SU-DHL-6 (cell line): Measurements from ENCODE around the gene TRDN.

Experiments
- CTCF ChIP-seq: fragments of 200-600 bp; sonication (generic); IDR thresholded peaks from one replicate; pipeline ENCODE4 v1.5.1; 2017; ENCODE audit warnings: antibody characterized with exemption, mild to moderate bottlenecking, low read length, moderate library complexity; ENCODE audit not compliant: insufficient read depth, poor library complexity, severe bottlenecking
- EZH2phosphoT487 ChIP-seq: fragments of 200-600 bp; sonication (generic), shearing (Covaris generic); conservative IDR thresholded peaks from 2 replicates; pipeline ENCODE4 v1.6.1; 2018; ENCODE audit warnings: mild to moderate bottlenecking, antibody characterized with exemption, low read length, moderate library complexity, mixed read lengths

- TF ChIP-seq CTCF (no peak), EZH2phosphoT487 (no peak)
These were observed 47.4 kb downstream of the TRDN start for GRCh38 chr6:123589317-123589716.
